Measurements from ENCODE around the gene ARRB1.

ARRB1 gene

DNA sequence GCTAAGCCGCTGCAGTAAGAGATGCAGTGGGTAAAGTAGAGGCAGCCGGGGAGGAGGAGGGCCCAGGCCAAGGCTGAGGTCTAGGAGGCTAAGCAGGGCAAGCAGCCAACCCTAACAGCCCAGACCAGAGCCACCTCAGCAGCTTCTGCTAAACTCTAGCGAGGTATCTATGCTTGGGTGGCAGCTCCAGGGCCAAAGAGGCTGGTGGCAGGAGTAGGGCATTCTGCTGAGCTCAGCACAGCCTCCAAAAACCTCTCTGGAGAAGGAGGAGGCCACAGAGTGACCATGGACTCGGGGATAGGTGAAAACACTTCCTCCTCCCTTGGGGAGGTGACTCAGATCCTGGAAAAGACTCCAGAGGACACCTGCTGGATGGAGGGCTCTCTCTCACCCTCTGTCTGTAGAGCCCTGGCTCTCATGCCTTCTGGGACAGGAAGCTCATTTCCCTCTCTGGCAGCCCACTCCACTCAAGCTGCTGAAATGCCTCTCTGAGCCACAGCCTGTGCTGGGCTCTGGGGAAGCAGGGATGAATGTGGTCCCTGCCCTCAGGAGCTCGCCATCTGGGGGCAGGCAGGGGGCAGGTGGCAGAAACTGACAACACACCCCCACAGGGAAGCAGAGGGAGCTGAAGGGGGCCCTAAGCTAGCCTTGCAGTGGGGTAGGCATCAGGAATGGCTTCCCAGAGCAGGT lies 127.4 kb downstream of the ARRB1 start:
- no peak for DNase-seq (ENCODE audit: low spot score)

DNA sequence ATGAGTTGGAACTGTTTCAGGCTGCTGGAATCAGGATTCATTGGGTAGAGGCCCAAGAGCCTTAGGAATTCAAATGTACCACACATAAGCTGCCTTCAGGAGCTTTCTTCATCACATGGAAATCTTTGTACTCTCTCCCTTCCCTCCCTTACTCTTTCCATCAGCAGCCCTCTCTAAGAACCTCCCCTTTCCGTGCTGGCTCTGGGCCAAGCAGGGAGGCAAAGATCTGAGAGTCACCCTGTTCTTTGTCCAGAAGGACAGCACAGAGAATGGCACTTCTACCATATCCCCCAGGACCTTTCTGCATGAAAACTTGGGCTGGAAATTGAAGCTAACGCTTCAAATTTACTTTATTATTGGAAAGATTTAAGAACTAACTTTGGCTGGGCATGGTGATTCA lies 131.6 kb downstream of the ARRB1 start:
- DNase-seq (ENCODE audit: low spot score): no peak

DNA sequence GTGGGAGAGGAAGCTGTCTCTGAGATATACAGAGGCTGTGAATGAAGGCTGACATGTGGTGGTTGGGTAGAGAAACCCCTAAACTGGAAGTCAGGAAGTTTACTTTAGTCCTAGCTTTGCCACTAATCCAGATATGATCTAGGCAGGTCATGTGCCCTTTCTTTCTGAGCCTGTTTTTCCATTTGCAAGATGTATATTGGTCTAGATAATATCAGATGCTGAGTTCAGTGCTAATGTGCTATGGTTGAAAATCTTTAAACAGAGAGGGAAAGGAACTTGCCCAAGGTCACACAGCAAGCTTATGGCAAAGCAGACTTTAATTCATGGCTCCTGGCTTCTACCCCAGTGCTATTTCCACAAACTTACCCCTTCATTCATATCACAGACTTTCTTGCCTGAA lies 136.6 kb downstream of the ARRB1 start:
- no peak for DNase-seq (ENCODE audit: low spot score)

DNA sequence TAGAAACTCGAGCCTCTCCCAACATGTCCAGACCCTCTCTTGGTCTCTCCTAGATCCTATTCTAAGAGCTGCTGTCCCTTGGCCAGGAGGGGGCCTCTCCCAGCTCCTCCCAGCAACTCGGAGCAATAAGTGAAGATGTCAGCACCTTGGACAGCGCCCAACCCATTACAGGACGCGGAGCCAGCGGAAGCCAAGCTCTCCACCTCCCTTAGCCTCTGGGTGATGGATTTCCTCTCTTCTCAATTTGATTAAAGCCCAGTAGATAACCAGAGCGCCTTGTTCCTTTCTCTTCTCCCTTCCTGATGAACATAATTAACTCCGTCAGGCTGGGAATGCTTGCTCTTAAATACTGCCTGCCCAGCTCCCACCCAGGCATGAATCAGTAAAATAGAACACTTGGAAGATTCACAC lies 137.0 kb downstream of the ARRB1 start:
- peak; percentile 43 for DNase-seq (ENCODE audit: low spot score)

Data from Ammon's horn (tissue), 1 donor.